Measurements from ENCODE around the gene TEAD4. TPM values are rescaled to one million over a fixed set of nuclear protein-coding genes. Genes with fewer than 3 reads are reported as not detected.

TEAD4 gene
- total RNA-seq, 1 experiment from 2014 or later: 96.2 TPM

- Histone ChIP-seq H3K4me1 (no peaks in the 10 kb centered on the region), H3K36me3 (ENCODE audit: control insufficient read depth, insufficient read depth, low read length) (no peaks in the 10 kb centered on the region), H3K9me3 (no peaks in the 10 kb centered on the region), H3K27me3 (replicated peaks; ENCODE audit: control insufficient read depth, insufficient read depth, low read length) (no peaks in the 10 kb centered on the region), H3K4me3 (ENCODE audit: low read depth, low read length) (no peak overlapping the region)
- H3K4me1 Mint-ChIP-seq (ENCODE audit: low read depth, unreplicated experiment): peaks cover 10% of the 10 kb centered on the region
- no peak for TF ChIP-seq CTCF (IDR thresholded peaks at IDR 0.05; ENCODE audit: insufficient read depth in 1 of 2, low read depth in 1 of 2, low read length in 1 of 2, severe bottlenecking in 1 of 2, unreplicated experiment in 1 of 2)
- no TSS peak for BruUV-seq (replicated peaks)
- POLR2A ChIA-PET: no interaction called here
- no peaks in the 10 kb centered on the region for H3K9me3 Mint-ChIP-seq (ENCODE audit: unreplicated experiment)
- intact Hi-C loops (cut with micrococcal nuclease; ENCODE audit: unreplicated experiment): no loop called here
- CTCF ChIA-PET: no interaction called here
- no peaks in the 10 kb centered on the region for H3K27me3 Mint-ChIP-seq (ENCODE audit: insufficient read depth, unreplicated experiment)
- H3K27ac Mint-ChIP-seq (ENCODE audit: unreplicated experiment): no peak overlapping the region
- H3K4me3 Mint-ChIP-seq (ENCODE audit: unreplicated experiment): no peak overlapping the region
- H3K36me3 Mint-ChIP-seq (ENCODE audit: insufficient read depth, unreplicated experiment): peaks cover 61% of the 10 kb centered on the region
- DNase-seq: no peak
Measured at GRCh38 chr12:2979806-2980205, 20.6 kb downstream of the TEAD4 start.

GRCh38 chr12:2980630-2981029 lies 21.4 kb downstream of the TEAD4 start:
- Mint-ChIP-seq H3K4me1 (ENCODE audit: low read depth, unreplicated experiment) (peaks cover 10% of the 10 kb centered on the region), H3K36me3 (ENCODE audit: insufficient read depth, unreplicated experiment) (peaks cover 53% of the 10 kb centered on the region), H3K27me3 (ENCODE audit: insufficient read depth, unreplicated experiment) (no peaks in the 10 kb centered on the region), H3K4me3 (ENCODE audit: unreplicated experiment) (no peak overlapping the region), H3K9me3 (ENCODE audit: unreplicated experiment) (no peaks in the 10 kb centered on the region), H3K27ac (ENCODE audit: unreplicated experiment) (no peak overlapping the region)
- DNase-seq: no peak
- no TSS peak for BruUV-seq (replicated peaks)
- intact Hi-C loops (cut with micrococcal nuclease; ENCODE audit: unreplicated experiment): no loop called here
- H3K27me3 ChIP-seq (replicated peaks; ENCODE audit: control insufficient read depth, insufficient read depth, low read length): no peaks in the 10 kb centered on the region
- TF ChIP-seq CTCF (IDR thresholded peaks at IDR 0.05; ENCODE audit: insufficient read depth in 1 of 2, low read depth in 1 of 2, low read length in 1 of 2, severe bottlenecking in 1 of 2, unreplicated experiment in 1 of 2): no peak
- H3K9me3 ChIP-seq: no peaks in the 10 kb centered on the region
- H3K36me3 ChIP-seq (ENCODE audit: control insufficient read depth, insufficient read depth, low read length): no peaks in the 10 kb centered on the region
- ChIA-PET POLR2A (no interaction called here), CTCF (no interaction called here)
- no peaks in the 10 kb centered on the region for H3K4me1 ChIP-seq
- no peak overlapping the region for H3K4me3 ChIP-seq (ENCODE audit: low read depth, low read length)

GRCh38 chr12:2982361-2982760 lies 23.2 kb downstream of the TEAD4 start:
- ChIA-PET POLR2A (no interaction called here), CTCF (interaction anchor here (1.0 kb wide), 1 partner anchor 9 kb away, joined by 4 read pairs; no protein-coding TSS in a partner anchor)
- Histone ChIP-seq H3K36me3 (ENCODE audit: control insufficient read depth, insufficient read depth, low read length) (no peaks in the 10 kb centered on the region), H3K9me3 (no peaks in the 10 kb centered on the region), H3K4me3 (ENCODE audit: low read depth, low read length) (no peak overlapping the region), H3K27me3 (replicated peaks; ENCODE audit: control insufficient read depth, insufficient read depth, low read length) (no peaks in the 10 kb centered on the region), H3K4me1 (no peaks in the 10 kb centered on the region)
- no peak for DNase-seq
- H3K9me3 Mint-ChIP-seq (ENCODE audit: unreplicated experiment): peaks cover 8% of the 10 kb centered on the region
- no peak for TF ChIP-seq CTCF (IDR thresholded peaks at IDR 0.05; ENCODE audit: insufficient read depth in 1 of 2, low read depth in 1 of 2, low read length in 1 of 2, severe bottlenecking in 1 of 2, unreplicated experiment in 1 of 2)
- H3K4me3 Mint-ChIP-seq (ENCODE audit: unreplicated experiment): no peak overlapping the region
- H3K27ac Mint-ChIP-seq (ENCODE audit: unreplicated experiment): no peak overlapping the region
- peaks cover 11% of the 10 kb centered on the region for H3K4me1 Mint-ChIP-seq (ENCODE audit: low read depth, unreplicated experiment)
- peaks cover 53% of the 10 kb centered on the region for H3K36me3 Mint-ChIP-seq (ENCODE audit: insufficient read depth, unreplicated experiment)
- H3K27me3 Mint-ChIP-seq (ENCODE audit: insufficient read depth, unreplicated experiment): no peaks in the 10 kb centered on the region
- BruUV-seq (replicated peaks): no TSS peak
- intact Hi-C loops (cut with micrococcal nuclease; ENCODE audit: unreplicated experiment): no loop called here
